NCI-H524 (cell line): ENCODE measurements around the gene SLC25A25.

Experiments
- DNase-seq, 2 experiments: peaks; one replicate each; lab custom pipeline; 2025; lab: John Stamatoyannopoulos, UW

The SLC25A25 gene

DNA sequence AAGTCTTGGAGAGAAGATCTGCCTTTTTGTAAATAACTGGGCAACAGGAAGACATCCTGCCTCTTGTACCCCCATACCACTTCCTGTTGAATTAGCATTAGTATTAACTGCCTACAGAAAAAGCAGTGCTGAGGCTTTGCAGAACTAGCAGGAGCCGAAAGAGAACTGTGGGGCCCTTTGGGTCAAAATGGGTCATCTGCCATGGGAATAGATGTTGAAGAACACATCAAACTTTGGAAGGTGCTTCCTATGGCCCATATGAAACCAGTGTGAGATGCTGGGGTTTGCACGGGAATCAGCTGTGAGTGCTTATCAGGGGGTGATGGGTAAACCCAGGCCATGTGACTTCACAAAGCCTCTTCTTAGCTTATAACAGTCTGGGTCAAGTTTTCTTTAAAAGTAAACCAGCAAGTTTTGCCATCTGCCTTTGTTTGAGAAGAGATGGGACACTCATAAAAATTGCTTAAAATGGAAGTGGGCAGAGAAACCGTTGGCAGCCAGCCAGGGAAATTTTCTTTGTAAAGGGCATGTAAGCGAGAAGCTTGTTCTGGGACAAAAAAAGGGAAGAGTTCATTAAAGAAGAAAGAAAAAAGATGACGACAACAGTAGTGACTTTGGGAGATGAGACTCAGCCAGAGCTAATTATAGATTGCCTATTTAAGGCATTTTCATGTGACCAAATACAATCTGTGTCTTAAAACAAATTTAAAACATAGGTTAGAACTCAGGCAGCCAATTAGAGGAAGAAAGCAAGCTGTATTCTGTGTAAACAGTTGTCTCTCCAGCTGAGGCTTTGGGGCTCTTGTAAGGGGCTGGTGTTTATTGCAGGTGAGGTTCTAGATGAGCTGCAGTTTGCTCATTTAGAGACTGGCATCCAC lies 4.4 kb downstream of the SLC25A25 start:
- DNase-seq: peak; percentile 29 to 69

DNA sequence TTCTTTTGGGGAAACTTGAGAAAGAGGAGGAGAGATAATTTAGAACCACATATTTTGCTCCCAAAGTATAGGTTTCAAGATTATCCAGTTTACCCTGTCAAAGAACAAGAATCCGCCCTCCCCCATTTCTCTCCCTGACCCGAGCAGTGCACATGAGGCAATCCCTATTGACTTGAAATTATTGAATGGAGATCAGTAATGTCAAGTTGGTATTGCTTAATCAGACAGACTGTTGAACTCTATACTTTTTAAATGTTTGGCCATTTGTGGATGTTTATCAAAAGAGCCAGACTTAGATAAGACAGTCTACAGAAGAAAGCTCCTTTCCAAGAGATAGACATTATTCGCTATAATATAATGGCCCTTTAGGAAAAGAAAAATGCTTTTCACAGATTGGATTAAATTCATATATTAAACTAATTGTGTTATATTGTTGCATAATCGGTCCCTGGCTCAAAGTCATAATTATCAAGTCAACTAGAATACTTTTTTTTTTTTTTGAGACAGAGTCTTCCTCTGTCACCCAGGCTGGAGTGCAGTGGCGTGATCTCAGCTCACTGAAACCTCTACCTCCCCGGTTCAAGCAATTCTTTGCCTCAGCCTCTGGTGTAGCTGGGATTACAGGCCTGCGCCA lies 5.3 kb downstream of the SLC25A25 start:
- DNase-seq: no peak

DNA sequence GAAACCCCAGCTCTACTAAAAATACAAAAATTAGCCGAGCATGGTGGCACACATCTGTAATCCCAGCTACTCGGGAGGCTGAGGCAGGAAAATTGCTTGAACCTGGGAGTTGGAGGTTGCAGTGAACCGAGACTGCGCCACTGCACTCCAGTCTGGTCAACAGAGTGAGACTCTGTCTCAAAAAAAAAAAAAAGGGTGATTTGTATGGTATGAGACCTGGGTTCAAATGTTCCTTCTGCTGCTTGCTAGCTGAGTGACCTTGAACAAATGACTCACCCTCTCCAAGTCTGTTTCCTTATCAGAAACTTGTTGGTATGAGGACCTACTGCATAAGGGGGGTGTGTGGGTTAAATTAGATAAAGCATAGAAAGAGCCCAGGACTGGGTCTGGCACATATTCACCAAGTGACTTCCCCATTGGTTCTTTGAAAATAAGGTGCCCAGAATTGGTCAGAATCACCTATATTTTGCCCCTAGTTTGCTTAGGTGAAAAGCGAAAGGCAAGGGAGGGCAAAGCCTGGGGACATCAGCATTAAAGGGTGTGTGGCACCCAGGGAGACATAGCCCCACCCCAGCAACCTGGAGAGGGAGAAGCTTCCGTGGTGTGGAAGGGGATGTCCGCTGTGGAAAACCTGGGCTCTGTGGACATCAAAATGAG lies 9.9 kb downstream of the SLC25A25 start:
- DNase-seq: no peak

DNA sequence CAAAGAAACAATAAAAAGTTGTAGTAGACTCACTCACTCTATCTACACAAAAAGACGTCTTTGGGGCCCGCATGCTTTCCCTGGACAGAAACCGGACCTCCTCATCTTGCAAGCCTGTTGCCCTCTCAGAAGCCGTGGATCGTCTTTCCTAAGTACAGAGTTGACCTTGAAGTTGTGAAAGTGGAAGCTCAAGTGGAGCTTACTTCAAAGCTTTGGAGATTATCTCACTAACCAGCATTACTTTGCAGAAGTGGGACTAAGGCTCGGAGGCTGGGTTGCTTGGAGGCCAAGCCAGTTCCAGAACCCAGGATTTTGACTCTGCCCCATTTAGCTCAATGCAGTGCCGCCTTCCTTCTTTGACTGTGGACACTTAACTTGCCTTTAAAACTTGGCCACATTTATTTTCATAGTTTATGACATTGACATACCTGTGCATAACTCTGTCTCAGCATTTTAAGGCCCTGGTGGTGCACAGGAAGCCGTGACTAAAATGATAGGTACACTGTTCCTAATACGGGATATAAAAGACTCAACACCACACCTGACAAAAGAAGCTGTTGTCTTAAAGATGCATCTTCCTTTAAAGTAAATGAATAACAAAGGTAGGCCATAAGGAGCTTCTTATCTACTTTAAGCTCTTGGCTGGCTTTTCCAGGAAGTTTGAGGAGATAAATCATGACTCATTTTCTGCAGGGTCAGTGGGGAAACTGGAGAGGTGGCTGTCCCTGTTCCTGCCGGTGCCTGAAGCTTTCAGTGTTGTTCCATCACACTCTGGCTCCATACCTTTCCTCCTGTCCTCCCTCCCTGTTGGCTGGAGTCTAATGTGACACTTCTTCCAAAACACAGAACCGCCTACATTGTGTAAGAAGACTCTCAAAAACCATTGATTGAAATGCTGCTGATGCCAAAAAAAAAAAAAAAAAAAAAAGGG lies 10.7 kb downstream of the SLC25A25 start:
- DNase-seq: no peak

DNA sequence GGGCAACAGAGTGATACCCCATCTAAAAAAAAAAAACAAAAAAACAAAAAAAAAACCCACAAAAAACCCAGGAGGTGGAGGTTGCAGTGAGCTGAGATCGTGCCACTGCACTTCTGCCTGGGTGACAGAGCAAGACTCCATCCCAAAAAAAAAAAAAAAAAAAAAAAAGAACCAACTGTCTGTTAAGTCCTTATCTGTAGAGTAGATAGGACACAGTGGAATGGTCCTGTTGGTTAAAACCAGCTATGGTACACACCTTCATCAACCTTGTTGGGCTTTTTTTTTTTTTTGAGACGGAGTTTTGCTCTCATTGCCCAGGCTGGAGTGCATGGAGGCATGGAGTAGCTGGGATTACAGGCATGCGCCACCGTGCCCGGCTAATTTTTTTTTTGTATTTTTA lies 12.2 kb downstream of the SLC25A25 start:
- no peak for DNase-seq

DNA sequence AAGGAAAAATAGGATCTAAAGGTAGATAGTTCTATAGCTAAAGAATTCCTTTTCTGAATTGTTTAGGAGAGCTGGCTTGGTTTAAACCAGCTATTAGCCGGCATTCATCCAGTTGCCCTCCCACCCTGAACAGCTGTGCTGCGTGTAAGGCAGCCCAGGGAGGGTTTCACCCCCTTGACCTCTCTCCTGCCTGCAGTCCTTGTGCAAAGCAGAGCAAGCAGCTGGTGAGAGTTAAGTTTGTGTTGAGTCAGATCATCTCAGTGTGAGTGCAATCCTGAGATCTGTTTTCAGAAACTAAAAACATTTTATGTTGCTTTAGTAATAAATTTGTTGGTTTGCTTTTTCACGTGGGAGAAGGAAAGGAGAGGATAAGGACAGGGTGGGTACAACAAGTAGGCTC lies 13.0 kb downstream of the SLC25A25 start:
- DNase-seq: peak in 1 of 2 experiments; percentile 73

DNA sequence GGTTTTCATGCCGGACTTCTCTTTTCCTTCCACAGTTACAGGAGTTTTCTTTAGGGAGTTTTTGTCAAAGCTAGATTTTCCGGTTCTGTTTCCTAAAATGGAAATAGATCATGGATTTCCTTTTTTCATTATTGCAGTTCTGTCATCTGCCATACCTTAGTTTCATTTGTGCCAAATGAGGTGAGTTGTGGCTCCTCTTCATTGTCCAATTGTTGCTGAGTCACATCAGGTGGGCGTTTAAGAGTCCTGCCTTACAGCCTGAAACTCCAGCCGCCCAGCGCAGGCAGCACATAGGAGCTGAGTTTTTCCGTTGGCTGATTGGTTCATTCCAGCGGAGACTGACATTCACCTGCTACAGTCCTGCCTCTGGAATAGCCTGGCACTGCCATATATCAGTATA lies 14.1 kb downstream of the SLC25A25 start:
- no peak for DNase-seq

DNA sequence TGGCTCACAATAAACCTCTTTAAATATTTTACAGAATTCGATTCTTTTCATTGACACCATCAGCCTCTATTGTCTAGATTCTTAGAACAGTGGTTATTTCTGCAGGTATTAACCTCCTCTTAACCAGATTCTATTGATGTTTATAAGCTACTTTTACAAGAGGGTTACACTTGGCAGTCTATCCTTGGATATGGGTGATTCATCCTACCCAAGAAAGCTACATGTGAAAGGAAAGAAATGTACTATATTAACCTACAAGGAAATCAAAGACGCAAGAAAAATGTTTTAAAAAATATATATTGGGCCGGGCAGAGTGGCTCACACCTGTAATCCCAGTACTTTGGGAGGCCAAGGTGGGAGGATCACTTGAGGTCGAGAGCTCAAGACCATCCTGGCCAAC lies 16.7 kb downstream of the SLC25A25 start:
- DNase-seq: no peak

DNA sequence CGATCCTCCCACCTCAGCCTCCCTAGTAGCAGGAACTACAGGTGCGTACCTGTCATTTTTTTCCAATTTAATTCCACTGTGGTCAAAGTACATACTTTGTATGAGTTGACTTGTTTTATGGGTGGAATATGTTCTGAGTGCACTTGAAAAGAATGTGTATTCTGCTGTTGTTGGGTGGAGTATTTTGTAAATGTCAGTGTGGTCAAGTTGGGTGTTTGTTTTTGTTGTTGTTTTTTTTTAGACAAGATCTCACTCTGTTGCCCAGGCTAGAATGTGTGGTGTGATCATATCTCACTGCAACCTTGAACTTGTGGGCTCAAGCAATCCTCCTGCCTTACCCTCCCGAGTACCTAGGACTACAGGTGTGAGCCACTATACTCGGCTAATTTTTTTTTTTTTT lies 17.9 kb downstream of the SLC25A25 start:
- DNase-seq: no peak

DNA sequence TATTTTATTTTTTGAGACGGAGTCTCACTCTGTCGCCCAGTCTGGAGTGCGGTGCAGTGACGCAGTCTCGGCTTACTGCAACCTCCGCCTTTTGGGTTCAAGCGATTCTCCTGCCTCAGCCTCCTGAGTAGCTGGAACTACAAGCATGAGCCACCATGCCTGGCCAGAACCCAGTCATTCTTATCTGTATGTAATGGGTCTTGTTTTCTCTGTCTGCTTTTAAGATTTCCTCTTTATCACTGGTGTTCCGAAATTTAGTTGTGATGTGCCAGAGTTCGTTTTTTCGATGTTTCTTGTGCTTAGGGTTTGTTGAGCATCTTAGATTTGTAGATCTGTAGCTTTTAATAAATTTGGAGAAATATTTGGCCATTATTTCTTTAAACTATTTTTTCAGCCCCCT lies 19.2 kb downstream of the SLC25A25 start:
- DNase-seq: no peak

DNA sequence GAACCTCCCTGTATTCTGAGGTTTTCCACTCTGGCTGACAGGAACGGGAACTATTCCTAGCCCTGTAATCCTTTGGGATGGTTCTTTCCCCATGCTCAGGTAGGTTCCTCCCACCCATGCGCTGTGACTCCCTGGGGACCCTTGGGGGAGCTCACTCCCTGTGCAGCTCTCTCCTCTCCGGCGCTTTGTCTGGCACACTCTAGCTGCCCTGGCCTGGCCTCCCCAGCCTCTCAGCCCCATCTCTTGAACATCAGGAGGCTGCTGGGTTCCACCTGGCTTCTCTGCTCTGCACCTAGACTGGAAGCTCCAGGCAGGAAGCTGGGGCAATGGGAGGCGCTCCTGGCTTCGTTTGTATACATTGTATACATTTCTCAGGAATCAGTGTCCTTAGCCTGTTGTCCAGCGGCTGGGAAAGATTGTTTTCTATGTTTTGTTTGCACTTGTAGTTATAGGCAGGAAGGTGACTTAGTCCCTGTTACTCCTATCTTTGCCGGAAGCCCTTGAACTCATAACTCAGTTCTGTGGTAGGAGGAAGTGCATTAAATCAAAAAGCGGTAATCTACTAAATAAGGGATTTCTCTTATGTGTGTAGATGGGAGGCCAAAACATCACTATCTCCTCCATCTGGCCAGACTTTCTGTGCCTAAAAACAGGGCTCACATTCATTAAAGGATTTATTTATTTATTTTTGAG lies 20.4 kb downstream of the SLC25A25 start:
- DNase-seq: no peak

DNA sequence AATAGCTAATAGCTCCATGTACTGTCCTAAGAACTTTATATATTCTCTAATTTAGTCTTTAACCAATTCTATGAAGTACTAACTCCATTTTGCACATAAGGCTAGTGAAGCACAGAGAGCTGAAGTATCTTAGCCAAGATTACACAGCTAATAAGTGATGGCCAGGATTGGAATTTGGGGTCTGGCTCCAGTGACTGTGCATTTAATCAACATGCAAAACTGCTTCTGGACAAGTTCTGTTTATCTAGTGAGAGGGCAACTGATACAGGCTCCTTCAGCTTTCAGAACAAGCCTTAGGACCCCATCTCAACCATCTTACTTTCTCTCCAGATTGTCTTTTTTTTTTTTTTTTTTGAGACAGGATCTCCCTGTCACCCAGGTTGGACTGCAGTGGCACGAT lies 21.3 kb downstream of the SLC25A25 start:
- DNase-seq: no peak

DNA sequence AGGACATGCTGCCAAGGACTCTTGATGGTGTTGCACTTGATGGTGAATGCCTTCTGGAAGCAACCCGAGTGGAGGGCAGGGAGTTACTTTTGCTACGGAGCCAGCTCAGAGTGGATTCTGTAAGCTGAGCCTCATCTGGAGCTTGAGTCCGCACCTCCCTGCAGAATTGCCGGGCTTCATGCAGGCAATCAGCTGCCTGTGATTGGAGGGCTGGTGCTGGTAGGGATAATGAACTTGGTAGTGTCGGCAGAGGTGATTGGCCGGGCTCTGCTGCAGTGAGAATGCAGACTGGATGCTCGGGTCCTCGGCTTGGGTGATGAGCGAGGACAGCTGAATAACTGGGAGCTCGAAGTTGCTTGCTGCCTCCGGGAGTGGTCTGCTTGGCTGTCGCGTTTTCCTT lies 23.1 kb downstream of the SLC25A25 start:
- DNase-seq: peak; percentile 72 to 89

DNA sequence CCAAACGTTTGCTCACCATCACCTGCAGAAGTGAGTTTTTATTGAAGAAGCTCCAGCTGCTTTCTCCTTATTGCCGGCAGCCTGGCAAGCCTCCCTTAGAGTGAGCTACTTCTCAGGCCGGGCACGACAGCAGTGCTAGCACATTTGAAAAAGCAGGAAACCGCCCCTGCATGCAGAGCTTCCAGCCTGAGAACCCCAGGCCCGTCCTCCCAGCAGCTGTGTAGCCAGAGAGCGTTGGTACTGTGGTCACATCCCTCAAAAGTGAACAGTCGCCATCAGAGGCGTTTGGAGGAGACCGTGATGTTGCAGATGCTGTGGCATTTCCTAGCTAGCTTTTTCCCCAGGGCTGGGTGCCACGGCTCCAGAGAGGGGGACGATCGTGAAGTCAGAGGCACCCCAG lies 23.5 kb downstream of the SLC25A25 start:
- DNase-seq: no peak

DNA sequence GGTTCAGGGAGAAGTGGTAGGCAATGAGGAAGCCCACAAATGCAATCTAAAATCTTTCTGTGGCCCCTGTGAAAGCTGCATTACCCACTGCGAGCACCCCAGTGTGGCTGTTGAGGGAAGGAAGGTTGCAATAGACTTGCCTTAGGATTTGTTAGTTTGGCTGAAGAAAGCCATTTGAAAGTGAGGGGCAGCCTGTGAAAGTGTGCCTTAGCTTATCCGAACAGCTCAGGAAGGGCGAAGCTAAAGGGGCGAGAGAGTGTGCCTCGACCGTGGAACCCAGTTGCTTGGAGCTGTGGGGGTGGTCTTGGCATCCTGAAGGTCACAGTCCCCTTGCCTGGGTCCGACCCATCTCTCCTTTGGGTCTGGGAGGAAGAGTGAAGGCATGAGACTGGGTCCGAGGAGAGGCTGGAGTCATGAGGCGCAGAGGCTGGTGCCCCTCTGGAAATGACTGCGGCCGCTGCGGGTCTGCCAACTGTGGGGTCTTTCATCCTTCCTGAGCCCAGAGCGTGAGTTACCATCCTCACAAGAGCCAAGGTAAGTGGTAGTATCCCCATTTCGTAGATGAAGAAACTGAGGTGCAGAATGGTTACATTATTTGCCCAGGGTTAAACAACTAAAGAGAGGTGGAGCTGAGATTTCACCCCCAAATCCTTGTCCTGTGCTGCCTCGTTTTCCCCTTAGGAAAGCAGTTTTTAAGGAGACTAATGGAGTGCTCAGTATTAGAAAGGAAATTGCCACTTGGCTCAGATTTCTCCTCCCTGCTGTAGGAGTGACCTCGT lies 24.4 kb downstream of the SLC25A25 start:
- DNase-seq: no peak

DNA sequence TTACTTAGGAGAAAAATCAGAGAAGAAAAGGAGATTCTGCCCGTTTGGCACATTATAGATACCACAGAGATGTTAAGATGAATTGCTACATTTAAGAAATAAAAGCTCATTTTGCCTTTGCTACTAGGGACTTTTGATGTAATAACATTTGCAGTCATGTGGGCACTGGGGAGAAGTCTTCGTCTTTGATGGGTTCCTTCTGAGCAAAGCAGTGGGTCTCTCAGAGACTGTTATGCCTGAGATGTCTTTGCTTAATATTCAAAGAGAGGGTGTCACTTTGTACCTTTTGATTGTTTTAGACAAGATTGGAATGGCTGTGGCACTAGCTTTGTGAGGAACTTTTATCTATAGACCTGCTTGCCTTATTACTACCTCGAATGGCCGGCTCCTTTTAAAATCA lies 25.0 kb downstream of the SLC25A25 start:
- no peak for DNase-seq

DNA sequence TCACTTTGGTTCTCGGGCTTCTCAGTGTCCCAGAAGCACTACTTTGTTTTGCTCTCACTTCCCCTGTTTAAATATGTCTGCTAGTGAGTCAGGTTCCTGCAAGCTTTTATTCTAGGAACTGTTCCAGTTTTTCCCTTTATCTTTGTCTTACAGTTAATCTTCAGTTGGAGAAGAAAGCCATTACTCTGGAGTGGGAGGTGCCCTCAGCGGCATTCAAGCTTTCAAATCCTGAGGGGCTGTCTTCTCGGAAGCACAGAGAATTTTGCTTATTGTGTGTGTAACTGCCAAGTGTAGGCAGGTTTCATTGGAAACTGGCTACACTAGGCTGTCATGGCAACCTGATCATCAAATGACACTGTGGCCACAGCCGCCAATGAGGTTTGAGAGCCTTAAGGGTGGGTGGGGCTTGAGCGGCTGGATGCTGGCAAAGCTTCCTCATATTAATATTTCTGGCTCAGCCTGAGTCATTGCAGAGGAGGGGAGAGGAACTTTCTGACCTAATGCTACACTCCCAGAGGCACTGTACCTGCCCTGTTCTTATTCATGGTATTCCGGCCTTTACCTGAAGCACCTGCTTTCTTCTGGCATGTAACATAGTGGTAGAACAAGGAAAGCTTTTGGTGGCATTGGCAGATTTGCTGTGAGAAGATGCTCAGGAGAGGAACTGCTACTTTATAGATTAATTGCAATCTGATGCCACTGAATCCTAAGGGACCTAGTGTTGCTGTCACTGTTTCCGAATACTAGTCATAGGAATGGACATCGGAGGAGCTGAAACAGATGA lies 26.3 kb downstream of the SLC25A25 start:
- DNase-seq: peak; percentile 54 to 84

DNA sequence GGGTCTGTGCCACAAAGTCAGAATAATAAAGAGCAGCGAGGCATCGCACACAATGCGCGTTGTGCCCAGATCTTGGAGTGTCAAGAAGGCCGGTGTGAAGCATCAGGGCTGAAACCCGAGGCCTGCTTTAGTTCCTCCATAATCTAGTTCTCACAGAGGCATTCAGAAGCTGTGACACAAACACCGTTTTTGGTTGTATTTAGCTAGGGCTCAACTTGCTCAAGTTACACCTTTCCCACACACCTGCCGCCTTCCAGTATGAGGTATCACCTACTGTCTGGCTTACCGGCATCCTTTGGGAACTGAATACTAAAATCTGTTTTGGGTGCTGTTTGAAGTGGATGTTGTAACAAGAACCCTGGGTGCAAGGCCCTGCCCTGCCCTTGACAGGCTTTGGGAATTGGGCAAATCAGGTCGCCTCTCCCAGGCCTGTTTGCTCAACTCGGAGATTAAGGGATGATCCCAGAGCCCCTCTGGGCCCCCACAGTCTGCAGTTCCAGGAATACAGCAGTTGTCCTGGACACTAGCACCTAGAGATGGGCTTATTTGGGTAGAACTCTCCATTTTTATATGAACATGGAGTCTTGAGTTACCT lies 27.0 kb downstream of the SLC25A25 start:
- no peak for DNase-seq
